Endothelial cell of umbilical vein (primary cell): ENCODE results near the gene RGS7BP. TPM values are rescaled to one million over a fixed set of nuclear protein-coding genes. Genes with fewer than 3 reads are reported as not detected.

Experiments used
- BruUV-seq: library from RNA; stranded (reverse); fragments of 400-500 nt; replicated peaks from 2 replicates; lab custom pipeline; 2021; lab: Mats Ljungman, UMichigan
- CTCF ChIA-PET: fragments of 300-600, 350-600 bp; sonication (Branson Sonifier 250); formaldehyde crosslinking; loops from one replicate; lab custom pipeline; 2021; ENCODE audit warnings: antibody characterized with exemption, inconsistent platforms; lab: Charles Lee
- POLR2A ChIA-PET: fragments of 300-600, 350-600 bp; sonication (Branson Sonifier 250); formaldehyde crosslinking; loops from one replicate; lab custom pipeline; 2021; ENCODE audit warnings: antibody characterized with exemption, inconsistent platforms; lab: Charles Lee
- DNase-seq: peaks from one replicate; pipeline ENCODE4 v3.0.0-alpha.2; 2011; ENCODE audit warnings: low read depth, low spot score
- FAIRE-seq: peaks from 2 replicates; lab custom pipeline; 2011; peaks lifted over from hg19 to GRCh38; lab: Jason Lieb, UNC
- H2AFZ ChIP-seq: 2 replicates; pipeline ENCODE4 v1.6.0; 2012; ENCODE audit warnings: low read depth, low read length, control low read depth, inconsistent platforms
- H3K27ac ChIP-seq: 2 replicates; pipeline ENCODE4 v1.5.1; 2011; ENCODE audit warnings: low read depth, mild to moderate bottlenecking, control low read depth, low read length, moderate library complexity; ENCODE audit not compliant: insufficient read depth
- H3K27me3 ChIP-seq, 2 experiments: 2 replicates each; pipeline versions ENCODE4 v1.6.0 to v1.6.1; 2011; ENCODE audit warnings: low read length in 2 of 2, mixed read lengths in 1 of 2; ENCODE audit not compliant: control insufficient read depth in 2 of 2, insufficient read depth in 2 of 2
- H3K36me3 ChIP-seq, 2 experiments: 2 replicates in 1 of 2; 3 replicates in 1 of 2; pipeline ENCODE4 v1.5.1; 2011; ENCODE audit warnings: low read length in 2 of 2, mild to moderate bottlenecking in 1 of 2, moderate library complexity in 1 of 2; ENCODE audit not compliant: control insufficient read depth in 2 of 2, insufficient read depth in 2 of 2; ENCODE audit errors: extremely low read depth in 1 of 2
- H3K4me1 ChIP-seq: 3 replicates; pipeline ENCODE4 v1.5.1; 2011; ENCODE audit warnings: mild to moderate bottlenecking, low read length; ENCODE audit not compliant: control insufficient read depth, insufficient read depth; ENCODE audit errors: extremely low read depth
- H3K4me2 ChIP-seq: 2 replicates; pipeline ENCODE4 v1.6.1; 2011; ENCODE audit warnings: low read length, control low read depth, mixed read lengths; ENCODE audit not compliant: insufficient read depth
- H3K4me3 ChIP-seq, 3 experiments: fragments of 200-600 bp in 1 of 3; sonication (generic), shearing (Covaris generic) in 1 of 3; replicated peaks in 1 of 3; 2 replicates each; pipeline ENCODE4 v1.5.1; 2011 to 2016; ENCODE audit warnings: control low read depth in 3 of 3, low read length in 3 of 3, mild to moderate bottlenecking in 2 of 3, inconsistent platforms in 1 of 3, low read depth in 1 of 3, moderate library complexity in 1 of 3; ENCODE audit not compliant: insufficient read depth in 1 of 3
- H3K79me2 ChIP-seq: 2 replicates; pipeline ENCODE4 v1.6.0; 2012; ENCODE audit warnings: low read length, inconsistent platforms; ENCODE audit not compliant: control insufficient read depth, insufficient read depth
- H3K9ac ChIP-seq: replicated peaks from 2 replicates; pipeline ENCODE3; 2011; ENCODE audit warnings: low read length, control low read depth; ENCODE audit not compliant: insufficient read depth; ENCODE audit errors: extremely low read depth
- H3K9me1 ChIP-seq: replicated peaks from 3 replicates; pipeline ENCODE4 v1.6.0; 2011; ENCODE audit warnings: mild to moderate bottlenecking, low read length; ENCODE audit not compliant: control insufficient read depth, insufficient read depth; ENCODE audit errors: extremely low read depth
- H3K9me3 ChIP-seq: replicated peaks from 2 replicates; pipeline ENCODE4 v1.5.1; 2012; ENCODE audit warnings: low read length, inconsistent platforms; ENCODE audit not compliant: control insufficient read depth, insufficient read depth
- H4K20me1 ChIP-seq: replicated peaks from 2 replicates; pipeline ENCODE3; 2011; ENCODE audit warnings: mild to moderate bottlenecking, low read length; ENCODE audit not compliant: control insufficient read depth, insufficient read depth; ENCODE audit errors: extremely low read depth
- EZH2 ChIP-seq: IDR thresholded peaks from 2 replicates; pipeline ENCODE4 v1.6.1; 2012; ENCODE audit warnings: borderline replicate concordance, low read depth, mild to moderate bottlenecking, moderate library complexity, low read length, inconsistent platforms; ENCODE audit not compliant: severe bottlenecking
- GATA2 ChIP-seq: IDR thresholded peaks from 2 replicates; pipeline ENCODE4 v1.7.0; 2011; ENCODE audit warnings: low read depth, mild to moderate bottlenecking, moderate library complexity, mixed read lengths, low read length; ENCODE audit not compliant: insufficient read length, insufficient read depth
- dilution Hi-C: fragments of 300-500 bp; cut with MboI; formaldehyde crosslinking; loops from one replicate; pipeline ENCODE4 v1.15.0; 2019; ENCODE audit warnings: low sequenced_read_pairs; ENCODE audit not compliant: extremely low pct_ligation_motif_present
- intact Hi-C: fragments of 100-400 bp; cut with micrococcal nuclease; formaldehyde crosslinking; loops from one replicate; pipeline ENCODE4 v1.10.0; 2022
- polyA plus RNA-seq, 4 experiments: library from polyadenylated mRNA; depleted of rRNA in 3 of 4; stranded (reverse) in 3 of 4; unstranded in 1 of 4; fragments of >200 nt; gene quantifications; 2 replicates each; pipeline versions ENCODE4 v1.2.1 to v1.2.3, GENCODE V29; 2011 to 2012; ENCODE audit warnings: missing spikeins in 1 of 4
- small RNA-seq: library from RNA; depleted of rRNA; stranded (forward); fragments of <200 nt; gene quantifications from one replicate; pipeline ENCODE3, GENCODE V24; 2012; ENCODE audit warnings: low replicate concordance, low read depth; ENCODE audit not compliant: insufficient read depth, insufficient read length
- total RNA-seq: library from RNA; stranded (reverse); gene quantifications from 2 replicates; pipeline ENCODE4 v1.2.3, GENCODE V29; 2021
- TF ChIP-seq, protein P1 (sequence below), 2 donors: IDR thresholded peaks; 1 replicate in 1 of 2; 2 replicates in 1 of 2; pipeline ENCODE4 v1.5.1; 2011; ENCODE audit warnings: low read length in 2 of 2, mild to moderate bottlenecking in 2 of 2, moderate library complexity in 2 of 2, control low read depth in 1 of 2, inconsistent platforms in 1 of 2, low read depth in 1 of 2; ENCODE audit not compliant: insufficient read depth in 1 of 2; ENCODE audit errors: extremely low read depth in 1 of 2

Gene RGS7BP
- total and polyA plus RNA-seq, 2 donors (not counting 3 experiments of a cell fraction or from before 2014, with no cell fraction given) = 0.51 to 2.0 TPM

DNA sequence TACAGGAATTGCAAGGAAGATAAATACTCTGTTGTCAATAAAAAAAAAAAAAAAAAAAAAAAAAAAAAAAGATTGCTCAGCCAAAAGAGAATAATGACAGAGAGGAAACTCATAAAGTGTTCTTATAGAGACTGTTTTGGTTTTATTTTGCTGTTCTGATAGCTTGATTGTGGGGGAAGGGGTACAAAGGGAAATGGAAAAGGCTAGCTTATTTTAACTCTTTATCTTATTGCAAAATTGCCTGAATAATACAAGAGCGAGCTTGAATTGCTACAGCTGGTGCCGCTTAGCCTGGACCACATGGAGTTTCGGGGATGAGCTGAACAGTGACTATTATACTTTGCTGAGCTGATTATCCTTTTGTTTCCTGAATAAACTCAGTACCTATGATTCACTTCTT lies 153.5 kb downstream of the RGS7BP start:
- no peak overlapping the region for H3K27ac ChIP-seq
- no peaks in the 10 kb centered on the region for H3K9me3 ChIP-seq
- DNase-seq (no peak), FAIRE-seq (no peak)
- no peaks in the 10 kb centered on the region for H3K79me2 ChIP-seq
- H3K4me2 ChIP-seq = no peak overlapping the region
- H3K9me1 ChIP-seq = no peaks in the 10 kb centered on the region
- dilution Hi-C loops (no loop called here), intact Hi-C loops (no loop called here)
- no TSS peak for BruUV-seq
- no peak overlapping the region for H3K9ac ChIP-seq
- no peaks in the 10 kb centered on the region for H4K20me1 ChIP-seq
- ChIA-PET CTCF (interaction anchor here (0.6 to 1.4 kb wide), 6 partner anchors 12 to 1142 kb away, joined by 3 to 6 read pairs (median 4); no protein-coding TSS in a partner anchor), POLR2A (no interaction called here)
- peaks cover 9 to 35% of the 10 kb centered on the region in 2 experiments for H3K27me3 ChIP-seq
- H2AFZ ChIP-seq = no peak overlapping the region
- TF ChIP-seq GATA2 (no peak), EZH2 (no peak)
- TF ChIP-seq, protein P1, sequence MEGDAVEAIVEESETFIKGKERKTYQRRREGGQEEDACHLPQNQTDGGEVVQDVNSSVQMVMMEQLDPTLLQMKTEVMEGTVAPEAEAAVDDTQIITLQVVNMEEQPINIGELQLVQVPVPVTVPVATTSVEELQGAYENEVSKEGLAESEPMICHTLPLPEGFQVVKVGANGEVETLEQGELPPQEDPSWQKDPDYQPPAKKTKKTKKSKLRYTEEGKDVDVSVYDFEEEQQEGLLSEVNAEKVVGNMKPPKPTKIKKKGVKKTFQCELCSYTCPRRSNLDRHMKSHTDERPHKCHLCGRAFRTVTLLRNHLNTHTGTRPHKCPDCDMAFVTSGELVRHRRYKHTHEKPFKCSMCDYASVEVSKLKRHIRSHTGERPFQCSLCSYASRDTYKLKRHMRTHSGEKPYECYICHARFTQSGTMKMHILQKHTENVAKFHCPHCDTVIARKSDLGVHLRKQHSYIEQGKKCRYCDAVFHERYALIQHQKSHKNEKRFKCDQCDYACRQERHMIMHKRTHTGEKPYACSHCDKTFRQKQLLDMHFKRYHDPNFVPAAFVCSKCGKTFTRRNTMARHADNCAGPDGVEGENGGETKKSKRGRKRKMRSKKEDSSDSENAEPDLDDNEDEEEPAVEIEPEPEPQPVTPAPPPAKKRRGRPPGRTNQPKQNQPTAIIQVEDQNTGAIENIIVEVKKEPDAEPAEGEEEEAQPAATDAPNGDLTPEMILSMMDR (IDR thresholded peaks at IDR 0.05; ENCODE audit: extremely low read depth in 1 of 2, insufficient read depth in 1 of 2, low read depth in 1 of 2, low read length in 2 of 2) = no peak
- no peak overlapping the region for H3K4me3 ChIP-seq
- H3K4me1 ChIP-seq = no peaks in the 10 kb centered on the region
- no peaks in the 10 kb centered on the region for H3K36me3 ChIP-seq

Small RNAs within 50 kb of the gene (small RNA-seq; reads per million reads assigned to genes)
- not detected for gene RN7SL169P
- not detected for gene RNU6-294P

Other genes starting within 250 kb of the RGS7BP start
- gene SHISAL2B, start 184.5 kb downstream of the RGS7BP start, total RNA-seq = not detected in 2 replicates
- gene SHISAL2B, start 184.5 kb downstream of the RGS7BP start, polyA plus RNA-seq = not detected in 2 replicates